Skeletal muscle cell (primary cell): ENCODE data around the gene NR2F6.
A peak's percentile ranks its signal among the peaks of the same experiment; 100 is the strongest.

Experiments
- DNase-seq: peaks from one replicate; pipeline ENCODE4 v3.0.0-alpha.2; 2010; ENCODE audit warnings: low read depth
- H3K4me3 ChIP-seq: 2 replicates; pipeline ENCODE4 v1.5.1; 2011; ENCODE audit warnings: low read depth, mild to moderate bottlenecking, control low read depth, low read length, moderate library complexity

The NR2F6 gene

DNA sequence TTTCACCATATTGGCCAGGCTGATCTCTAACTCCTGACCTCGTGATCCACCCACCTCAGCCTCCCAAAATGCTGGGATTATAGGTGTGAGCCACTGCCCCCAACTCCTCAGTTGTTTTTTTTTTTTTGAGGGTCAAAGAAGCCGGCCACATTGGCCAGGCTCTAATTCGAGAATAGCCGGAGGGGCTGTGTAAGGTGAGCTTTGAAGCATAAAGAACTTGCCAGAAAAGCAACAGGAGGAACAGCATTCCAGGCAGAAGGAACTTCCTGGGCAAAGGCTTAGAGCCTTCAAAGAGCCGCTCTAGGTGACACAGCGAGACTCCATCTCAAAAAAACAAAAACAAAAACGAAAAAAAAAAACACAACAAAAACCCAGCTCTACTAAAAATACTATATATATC is 20.3 kb upstream of the NR2F6 start:
- DNase-seq, result no peak
- no peak overlapping the region for H3K4me3 ChIP-seq

DNA sequence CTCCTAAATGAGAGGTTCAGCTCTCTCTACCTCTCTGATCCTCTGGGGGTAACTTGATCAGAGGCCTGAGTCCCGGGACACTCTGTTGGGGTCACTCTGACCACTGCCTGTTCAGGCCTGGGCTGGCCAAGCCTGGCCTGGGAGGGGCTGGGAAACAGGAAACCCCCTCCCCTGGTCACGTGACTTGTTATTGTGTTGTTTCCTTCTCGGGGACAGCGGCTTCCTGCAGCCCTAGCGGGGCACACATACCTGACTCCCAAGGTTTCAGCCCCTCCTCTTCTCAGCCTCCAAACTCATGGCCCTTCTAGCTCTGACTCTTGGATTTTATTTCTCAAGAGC is 18.9 kb upstream of the NR2F6 start, which contains the start of gene USHBP1:
Gene USHBP1, minus strand, starts transcription at position 105 of the 339 bp plus-strand sequence. CDS start 446 bp downstream, outside the sequence.
- DNase-seq, result no peak
- no peak within 1 kb of the TSS for H3K4me3 ChIP-seq

DNA sequence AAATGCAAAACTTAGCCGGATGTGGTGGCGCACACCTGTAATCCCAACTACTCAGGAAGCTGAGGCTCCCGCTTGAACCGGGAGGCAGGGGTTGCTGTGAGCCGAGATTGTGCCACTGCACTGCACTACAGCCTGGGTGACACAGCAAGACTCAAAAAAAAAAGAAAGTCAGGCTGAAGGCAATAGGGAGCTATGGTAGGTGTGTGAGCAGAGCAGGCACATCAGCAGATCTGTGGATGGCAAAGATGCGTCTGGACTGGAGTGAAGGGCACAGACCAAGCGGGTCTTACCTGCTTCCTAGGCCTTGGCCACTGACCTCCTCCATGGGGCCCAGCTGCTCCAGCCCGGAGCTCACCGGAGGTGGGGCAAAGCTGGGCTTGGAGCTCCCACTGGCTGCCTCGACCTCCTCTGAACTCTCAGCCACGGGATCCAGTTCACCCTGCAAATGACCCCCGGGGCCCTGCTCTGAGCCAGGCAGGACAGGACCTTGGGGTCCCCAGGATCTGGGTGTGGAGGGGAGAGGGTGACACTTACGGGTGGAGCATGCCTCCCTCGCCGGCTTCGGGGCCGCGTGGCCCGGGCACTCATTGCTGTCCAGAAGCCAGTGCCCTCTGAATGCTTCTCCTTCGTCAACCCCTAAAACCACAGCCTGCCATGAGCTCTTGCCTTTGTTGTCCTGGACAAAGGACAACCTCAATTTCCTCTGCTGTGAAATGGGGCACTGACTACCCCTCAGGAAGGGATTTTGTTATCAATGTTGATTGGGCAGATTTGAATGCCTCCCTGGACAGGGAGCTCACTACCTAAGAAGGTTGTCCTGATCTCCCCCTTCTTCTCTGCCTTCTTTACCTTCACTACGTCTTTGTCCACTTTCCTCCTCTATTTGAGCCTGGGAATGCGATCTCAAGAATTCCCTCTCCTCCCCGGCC is 18.3 kb upstream of the NR2F6 start:
- no peak overlapping the region for H3K4me3 ChIP-seq
- DNase-seq, result no peak

DNA sequence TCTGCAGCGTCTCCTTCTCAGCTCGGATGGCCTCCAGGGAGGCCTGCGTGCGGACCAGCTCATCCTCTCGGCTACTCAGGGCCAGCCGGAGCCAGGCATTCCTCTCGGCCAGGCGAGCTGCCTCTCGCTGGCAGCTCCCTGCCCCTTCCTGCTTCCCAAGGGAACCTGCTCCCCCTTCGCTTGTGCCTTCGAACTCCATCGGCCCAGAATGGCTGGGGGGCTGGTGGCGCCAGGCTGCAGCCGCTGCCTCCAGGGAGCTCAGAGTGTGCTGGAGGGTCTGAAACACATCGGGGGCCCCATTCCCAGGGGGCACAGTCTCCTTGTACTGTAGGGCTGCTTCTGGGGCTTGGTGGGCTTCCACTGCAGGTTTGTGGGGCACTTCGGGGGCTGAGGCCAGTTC is 16.8 kb upstream of the NR2F6 start:
- no peak for DNase-seq
- H3K4me3 ChIP-seq, result no peak overlapping the region

GRCh38 chr19:17260842-17261325 is 15.2 kb upstream of the NR2F6 start:
- no peak overlapping the region for H3K4me3 ChIP-seq
- no peak for DNase-seq

GRCh38 chr19:17259934-17260333 is 14.2 kb upstream of the NR2F6 start:
- H3K4me3 ChIP-seq, result no peak overlapping the region
- DNase-seq, result no peak

DNA sequence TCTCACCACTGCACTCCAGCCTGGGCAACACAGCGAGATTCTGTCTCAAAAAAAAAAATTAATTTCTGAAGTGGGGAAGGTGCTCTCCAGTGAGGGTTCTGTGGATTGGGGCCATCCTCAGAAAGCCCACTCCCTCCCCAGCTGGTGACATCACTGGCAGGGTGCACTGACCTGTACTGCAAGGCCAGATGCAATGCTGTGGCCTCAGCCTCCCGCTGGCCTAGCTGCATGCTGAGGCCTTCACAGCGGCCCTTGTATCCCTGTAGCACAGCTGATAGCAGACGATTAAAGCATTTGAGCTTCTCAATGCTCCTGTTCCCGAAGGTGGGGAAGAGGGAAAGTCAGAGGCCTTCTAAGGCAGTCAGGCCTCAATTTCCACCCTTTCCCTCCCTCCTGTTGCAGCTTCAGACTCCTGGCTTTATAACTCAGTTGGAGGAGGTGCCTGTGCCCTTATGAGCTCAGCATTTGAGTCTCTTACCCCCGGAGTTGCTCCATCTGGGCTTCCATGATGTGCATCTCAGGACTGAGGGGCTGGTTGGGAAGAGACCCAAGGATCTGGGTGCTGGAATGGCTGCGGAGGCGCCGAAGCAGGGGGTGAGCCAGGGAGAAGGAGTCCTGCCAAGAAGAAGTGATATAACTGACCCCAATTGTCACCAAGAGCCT is 13.5 kb upstream of the NR2F6 start:
- H3K4me3 ChIP-seq, result no peak overlapping the region
- no peak for DNase-seq

- H3K4me3 ChIP-seq, result no peak overlapping the region
- no peak for DNase-seq
Observed at GRCh38 chr19:17256130-17256529, 10.4 kb upstream of the NR2F6 start.

GRCh38 chr19:17255150-17255621 is 9.5 kb upstream of the NR2F6 start:
- DNase-seq, result no peak
- no peak overlapping the region for H3K4me3 ChIP-seq

DNA sequence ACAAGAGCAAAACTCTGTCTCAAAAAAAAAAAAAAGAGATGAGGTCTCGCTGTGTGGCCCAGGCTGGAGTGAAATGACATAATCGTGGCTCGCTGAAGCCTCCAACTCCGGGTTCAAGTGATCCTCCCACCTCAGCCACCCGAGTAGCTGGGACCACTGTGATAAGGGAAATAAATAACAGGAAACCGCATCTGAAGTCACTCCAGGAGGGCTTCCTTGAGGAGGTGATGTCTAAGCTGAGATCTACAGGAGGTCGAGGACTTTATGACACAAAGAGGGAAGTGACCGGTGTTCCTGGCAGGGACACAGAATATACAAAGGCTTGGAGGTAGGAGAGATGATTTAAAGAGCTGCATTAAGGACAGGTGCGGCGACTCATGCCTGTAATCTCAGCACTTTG is 8.9 kb upstream of the NR2F6 start:
- no peak overlapping the region for H3K4me3 ChIP-seq
- DNase-seq, result no peak

- no peak for DNase-seq
- no peak overlapping the region for H3K4me3 ChIP-seq
Observed at GRCh38 chr19:17249887-17250548, 4.3 kb upstream of the NR2F6 start.

DNA sequence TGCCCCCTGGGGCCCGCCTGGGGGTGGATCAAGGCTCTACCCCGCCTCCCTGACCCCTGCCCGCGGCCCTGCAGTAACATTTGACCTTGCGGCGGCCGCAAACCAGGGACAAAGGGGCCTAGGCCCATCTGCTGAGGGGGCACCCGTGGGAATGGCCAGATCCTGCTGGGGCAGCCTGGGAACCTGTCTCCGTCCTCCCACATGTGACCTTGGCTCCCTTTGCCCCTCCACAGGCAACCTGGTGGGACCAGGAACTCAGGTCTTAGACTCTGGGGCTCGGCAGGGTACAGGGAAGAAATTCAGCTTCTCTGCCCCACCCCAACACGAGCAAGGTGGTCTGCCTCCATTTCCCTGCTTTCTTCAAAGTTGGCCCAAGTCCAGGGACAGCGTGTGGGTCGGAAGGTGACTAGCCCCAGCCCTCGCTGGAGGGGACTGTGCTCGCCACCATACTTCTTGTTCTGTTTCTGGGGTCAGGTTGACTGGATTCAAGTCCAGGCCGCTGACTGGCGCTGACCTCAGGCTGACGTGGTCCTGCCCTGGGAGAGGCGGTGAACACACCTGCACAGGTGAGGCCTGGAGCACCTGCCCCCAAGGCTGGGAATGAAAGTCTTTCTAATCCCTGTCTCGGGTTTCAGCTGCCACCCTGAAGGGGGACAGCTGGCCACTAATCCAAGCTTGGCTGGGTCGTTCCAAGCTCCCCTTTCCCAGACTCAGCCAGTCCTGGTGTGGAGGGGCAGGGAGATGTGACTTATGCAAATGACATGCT is 2.5 kb upstream of the NR2F6 start:
- no peak for DNase-seq
- no peak overlapping the region for H3K4me3 ChIP-seq

GRCh38 chr19:17246681-17247425 is 1.1 kb upstream of the NR2F6 start:
- DNase-seq, result no peak
- H3K4me3 ChIP-seq, result peak overlapping the region; percentile 48

- peak overlapping the region; percentile 85 for H3K4me3 ChIP-seq
- DNase-seq, result no peak
Observed at GRCh38 chr19:17244618-17245534, 843 bp downstream of the NR2F6 start.

DNA sequence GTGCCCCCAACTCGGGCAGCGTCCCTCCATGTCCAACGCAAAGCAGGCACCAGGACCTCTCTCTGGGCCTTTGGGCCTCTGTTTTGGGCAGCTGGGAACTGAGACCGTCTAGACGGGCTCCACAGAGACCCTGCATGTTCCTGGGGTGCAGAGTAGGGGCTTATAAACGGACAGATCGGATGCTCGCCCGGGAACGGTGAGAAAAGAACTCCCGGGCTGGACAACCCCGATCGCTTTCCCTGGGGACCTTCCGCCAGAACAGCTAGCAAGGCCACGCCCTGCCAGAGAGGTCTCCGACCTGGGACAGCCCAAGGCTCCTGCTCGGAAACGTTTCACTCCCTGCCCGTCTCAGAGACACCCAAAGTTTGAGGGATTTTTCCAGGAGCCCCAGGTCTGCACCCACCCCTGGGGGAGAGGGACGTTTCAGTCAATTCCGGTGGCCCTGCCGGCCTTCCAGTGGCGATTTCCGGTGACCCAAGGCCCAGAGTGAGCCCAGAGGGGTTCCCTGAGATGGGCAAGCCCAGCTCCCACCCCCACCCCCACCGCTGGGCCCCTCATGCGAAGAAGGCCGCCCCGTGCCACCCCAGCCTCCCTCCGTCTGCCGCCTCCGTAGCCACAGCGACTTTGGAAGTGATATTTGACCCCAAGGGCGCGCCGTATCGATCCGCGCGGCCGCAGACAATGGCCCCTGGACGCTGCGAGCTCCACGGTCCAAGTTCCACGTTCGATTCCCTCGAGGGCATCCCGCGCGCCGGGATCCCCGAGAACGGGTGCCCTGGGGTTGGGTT is 1.7 kb downstream of the NR2F6 start:
- DNase-seq, result no peak
- peak overlapping the region; percentile 85 for H3K4me3 ChIP-seq

- no peak for DNase-seq
- H3K4me3 ChIP-seq, result peak overlapping the region; percentile 85
Observed at GRCh38 chr19:17243211-17243829, 2.4 kb downstream of the NR2F6 start.
